Measurements from ENCODE around the gene PGAM5.

- no peak for TF ChIP-seq GATA2 (IDR thresholded peaks at IDR 0.05; ENCODE audit: low read depth, low read length)
- no peak for TF ChIP-seq GATA3 (IDR thresholded peaks at IDR 0.05; ENCODE audit: low read depth, low read length)
Observed at GRCh38 chr12:132711080-132711843, 620 bp downstream of the PGAM5 start.

Measured in SH-SY5Y (cell line).